GM20000 (cell line): Measurements from ENCODE around the gene GHR.

Experiments used
- DNase-seq: peaks from one replicate; pipeline ENCODE4 v3.0.0; 2012; ENCODE audit warnings: low spot score
- TF ChIP-seq, protein P1 (sequence below): IDR thresholded peaks from 2 replicates; pipeline ENCODE4 v1.5.1; 2012; ENCODE audit warnings: mild to moderate bottlenecking, control low read depth; ENCODE audit errors: extremely low read depth, missing control alignments

The GHR gene

DNA sequence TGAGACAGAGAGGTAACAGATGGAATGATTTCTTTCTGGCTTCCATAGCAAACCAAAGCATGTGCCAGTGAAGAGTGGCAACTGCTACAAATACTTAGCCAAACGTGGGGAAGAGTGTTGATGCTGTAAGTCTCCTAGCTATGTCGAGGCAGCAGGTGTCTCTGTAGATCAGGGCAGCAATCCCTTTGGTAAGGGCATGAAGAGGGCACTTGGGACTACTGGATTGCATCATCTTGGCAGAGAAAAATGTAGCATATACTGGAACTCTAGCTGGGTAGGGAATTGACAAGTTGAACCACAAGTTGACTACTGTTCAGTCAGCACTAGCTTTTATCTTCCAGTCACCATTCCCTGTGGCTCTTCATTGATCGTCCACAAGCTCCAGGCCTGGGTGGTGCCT is 75.8 kb downstream of the GHR start:
- DNase-seq: no peak
- TF ChIP-seq, protein P1, sequence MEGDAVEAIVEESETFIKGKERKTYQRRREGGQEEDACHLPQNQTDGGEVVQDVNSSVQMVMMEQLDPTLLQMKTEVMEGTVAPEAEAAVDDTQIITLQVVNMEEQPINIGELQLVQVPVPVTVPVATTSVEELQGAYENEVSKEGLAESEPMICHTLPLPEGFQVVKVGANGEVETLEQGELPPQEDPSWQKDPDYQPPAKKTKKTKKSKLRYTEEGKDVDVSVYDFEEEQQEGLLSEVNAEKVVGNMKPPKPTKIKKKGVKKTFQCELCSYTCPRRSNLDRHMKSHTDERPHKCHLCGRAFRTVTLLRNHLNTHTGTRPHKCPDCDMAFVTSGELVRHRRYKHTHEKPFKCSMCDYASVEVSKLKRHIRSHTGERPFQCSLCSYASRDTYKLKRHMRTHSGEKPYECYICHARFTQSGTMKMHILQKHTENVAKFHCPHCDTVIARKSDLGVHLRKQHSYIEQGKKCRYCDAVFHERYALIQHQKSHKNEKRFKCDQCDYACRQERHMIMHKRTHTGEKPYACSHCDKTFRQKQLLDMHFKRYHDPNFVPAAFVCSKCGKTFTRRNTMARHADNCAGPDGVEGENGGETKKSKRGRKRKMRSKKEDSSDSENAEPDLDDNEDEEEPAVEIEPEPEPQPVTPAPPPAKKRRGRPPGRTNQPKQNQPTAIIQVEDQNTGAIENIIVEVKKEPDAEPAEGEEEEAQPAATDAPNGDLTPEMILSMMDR: no peak

DNA sequence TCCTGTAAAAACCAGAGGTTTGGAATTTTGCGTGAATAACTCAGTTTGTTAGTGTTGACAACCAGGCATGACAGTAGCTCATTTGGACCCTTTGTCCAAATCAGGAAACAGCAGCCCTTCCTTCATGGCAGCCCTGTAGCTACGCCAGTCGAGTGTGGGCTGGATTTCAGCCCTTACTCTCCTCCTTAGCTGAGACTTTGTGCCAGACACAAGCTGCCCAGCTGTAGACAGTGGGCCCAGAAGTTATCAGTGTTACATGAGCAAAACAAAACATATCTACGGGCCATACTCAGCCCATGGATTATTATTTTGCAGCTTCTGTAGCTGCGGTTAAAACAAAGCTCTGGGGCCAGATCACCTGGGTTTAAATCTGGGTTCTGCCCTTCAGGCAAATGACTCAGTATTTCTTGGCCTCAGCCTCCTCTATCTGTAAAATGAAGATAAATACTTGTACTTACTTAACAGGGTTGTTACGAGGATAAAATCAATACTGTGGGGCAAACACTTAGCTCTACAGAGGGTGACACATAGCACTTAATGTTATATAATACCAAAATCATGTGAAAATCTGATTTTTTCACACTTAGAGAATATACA is 76.9 kb downstream of the GHR start:
- no peak for DNase-seq
- TF ChIP-seq, protein P1: no peak

DNA sequence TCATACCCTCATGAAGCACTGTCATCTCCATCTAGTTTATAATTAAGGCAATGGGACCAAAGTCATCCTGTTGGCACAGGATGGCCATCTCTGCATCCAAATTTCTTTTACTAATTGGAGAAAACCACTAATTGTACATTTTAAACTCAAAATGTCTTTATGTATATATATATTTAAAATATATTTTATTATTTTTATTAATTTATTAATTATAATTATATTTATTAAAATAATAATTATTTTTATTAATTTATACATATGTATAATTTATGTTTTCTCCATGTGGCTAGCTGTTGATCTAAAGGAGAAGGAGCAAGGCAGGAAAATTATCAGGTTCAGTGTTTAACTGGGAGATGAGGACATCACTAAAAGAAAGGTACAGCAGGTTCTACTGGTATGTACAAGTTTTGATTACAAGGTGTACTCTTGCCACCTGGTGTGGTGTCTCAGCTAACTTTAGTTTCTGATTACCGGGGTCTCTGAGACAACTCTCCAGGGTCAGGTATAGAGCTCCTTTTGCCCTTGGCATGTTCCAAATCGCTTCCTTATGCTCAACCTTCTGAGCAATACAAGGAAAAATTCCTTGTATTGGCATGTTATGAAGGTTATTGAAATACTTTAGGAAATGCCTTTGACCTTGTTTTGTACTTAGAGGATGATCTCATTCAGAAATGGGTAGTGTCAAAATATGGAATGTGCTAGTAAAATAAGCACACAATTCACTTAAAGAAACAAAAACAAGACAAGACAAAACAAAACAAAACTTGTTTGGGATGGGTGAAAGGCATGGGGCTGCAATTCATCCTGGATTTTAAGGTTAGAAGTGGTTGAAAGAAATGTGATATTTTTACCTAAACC is 79.6 kb downstream of the GHR start:
- no peak for DNase-seq
- TF ChIP-seq, protein P1: no peak

DNA sequence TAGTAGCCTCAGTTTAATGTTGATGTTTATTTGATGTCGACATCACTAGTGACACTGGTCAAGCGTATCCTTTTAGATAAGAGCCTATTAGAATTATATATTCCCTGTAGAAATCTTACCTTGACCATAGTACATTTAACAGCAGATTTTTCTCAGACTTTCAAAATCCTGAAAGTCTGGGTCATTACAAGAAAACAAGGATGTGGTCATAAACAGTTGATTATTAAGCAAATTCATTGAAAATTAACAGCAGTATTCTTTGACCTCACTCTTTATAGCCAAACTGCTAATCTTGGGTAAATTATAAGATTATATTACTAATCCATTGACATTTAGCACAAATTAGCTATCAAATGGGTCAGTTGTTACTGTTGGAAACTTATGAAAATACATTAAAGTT is 83.4 kb downstream of the GHR start:
- TF ChIP-seq, protein P1: no peak
- no peak for DNase-seq

DNA sequence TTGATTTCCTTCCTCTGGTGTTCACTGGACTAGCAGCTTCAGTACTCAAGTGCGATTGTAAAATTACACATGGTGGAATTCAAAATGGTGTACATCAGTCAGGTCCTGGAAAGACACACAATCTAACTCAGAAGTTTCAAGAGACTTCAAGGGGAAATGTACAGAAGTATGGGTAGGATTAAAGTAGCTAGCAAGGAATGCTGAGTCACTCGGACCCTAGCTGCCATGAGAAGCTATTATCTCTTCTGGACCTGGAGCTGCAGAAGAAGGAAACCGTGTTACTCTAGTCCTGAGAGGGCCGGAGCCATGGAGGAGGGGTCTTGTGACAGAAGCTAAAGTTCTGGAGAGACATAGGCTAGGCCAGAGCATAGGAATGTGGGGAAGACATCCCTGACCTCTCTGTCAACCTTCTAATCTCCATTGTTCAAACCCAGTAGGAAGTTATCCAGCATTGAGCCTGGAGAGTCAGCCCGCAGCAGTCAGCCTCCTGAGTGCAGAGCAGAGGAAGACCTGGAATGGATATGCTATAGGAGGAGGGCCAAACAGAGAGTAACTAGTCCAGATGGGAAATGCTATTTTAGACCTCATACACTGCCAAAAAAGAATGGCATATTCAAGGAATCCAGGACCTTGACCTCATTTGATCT is 84.3 kb downstream of the GHR start:
- no peak for DNase-seq

DNA sequence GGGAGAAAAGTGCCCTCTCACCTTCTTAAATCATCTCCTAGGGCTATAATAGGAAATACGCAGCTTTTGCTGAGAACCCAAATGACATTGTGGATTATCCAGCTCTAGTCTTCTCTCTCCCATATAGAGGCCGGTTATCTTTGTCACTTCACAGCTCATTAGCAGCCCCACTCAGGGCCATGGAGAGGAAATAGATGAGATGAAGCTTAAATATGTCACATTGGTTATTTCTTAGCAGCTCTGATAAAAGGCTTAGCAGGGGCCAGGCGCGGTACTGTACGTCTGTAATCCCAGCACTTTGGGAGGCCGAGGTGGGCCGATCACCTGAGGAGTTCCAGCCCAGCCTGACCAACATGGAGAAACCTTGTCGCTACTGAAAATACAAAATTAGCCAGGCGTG is 90.0 kb downstream of the GHR start:
- no peak for DNase-seq
- TF ChIP-seq, protein P1: no peak

More for the DNA sequence above, 84.3 kb downstream of the GHR start:
- TF ChIP-seq, protein P1: no peak

DNA sequence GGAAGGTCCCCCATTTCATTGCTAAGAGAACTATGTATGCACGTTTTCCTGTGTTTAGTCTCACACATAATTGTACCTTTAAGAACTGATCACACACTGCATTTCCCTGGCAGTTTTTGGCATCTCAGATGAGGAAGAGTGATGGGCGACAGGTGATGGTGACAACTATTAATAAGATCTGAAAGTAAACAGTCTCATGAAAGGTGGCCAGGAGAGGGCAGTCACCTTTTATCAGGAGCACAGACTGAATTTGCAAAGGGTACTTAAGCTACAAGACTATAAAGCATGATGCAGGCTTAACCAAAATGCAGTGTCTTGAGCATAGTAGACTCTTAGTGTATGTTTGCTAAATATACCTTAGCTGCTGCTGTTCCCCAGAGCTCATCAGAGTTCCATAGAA is 91.5 kb downstream of the GHR start:
- TF ChIP-seq, protein P1: no peak

More for the DNA sequence above, 91.5 kb downstream of the GHR start:
- no peak for DNase-seq
